ENCODE measurements around the gene F10. TPM values are rescaled to one million over a fixed set of nuclear protein-coding genes. Genes with fewer than 3 reads are reported as not detected.

Gene F10
- total RNA-seq, 1 experiment from 2014 or later: not detected

GRCh38 chr13:113145496-113145895 is 22.9 kb downstream of the F10 start:
- CTCF ChIA-PET: no interaction called here
- DNase-seq (ENCODE audit: unreplicated experiment): no peak
- no peak for TF ChIP-seq CTCF (IDR thresholded peaks at IDR 0.05; ENCODE audit: unreplicated experiment)
- peaks cover 5% of the 10 kb centered on the region for H3K36me3 Mint-ChIP-seq (ENCODE audit: insufficient read depth, unreplicated experiment)
- H3K9me3 Mint-ChIP-seq (ENCODE audit: unreplicated experiment): no peaks in the 10 kb centered on the region
- intact Hi-C loops (cut with micrococcal nuclease): no loop called here
- peaks cover 26% of the 10 kb centered on the region for H3K27me3 Mint-ChIP-seq (ENCODE audit: insufficient read depth, unreplicated experiment)
- H3K4me1 Mint-ChIP-seq (ENCODE audit: insufficient read depth, unreplicated experiment): no peaks in the 10 kb centered on the region
- H3K4me3 Mint-ChIP-seq (ENCODE audit: unreplicated experiment): no peak overlapping the region
- POLR2A ChIA-PET: no interaction called here
- BruUV-seq (replicated peaks): no TSS peak
- no peak overlapping the region for H3K27ac Mint-ChIP-seq (ENCODE audit: low read depth, unreplicated experiment)

GRCh38 chr13:113145911-113146598 is 23.5 kb downstream of the F10 start:
- CTCF ChIA-PET: no interaction called here
- Mint-ChIP-seq H3K4me3 (ENCODE audit: unreplicated experiment) (no peak overlapping the region), H3K4me1 (ENCODE audit: insufficient read depth, unreplicated experiment) (no peaks in the 10 kb centered on the region), H3K27ac (ENCODE audit: low read depth, unreplicated experiment) (no peak overlapping the region), H3K27me3 (ENCODE audit: insufficient read depth, unreplicated experiment) (peaks cover 26% of the 10 kb centered on the region), H3K9me3 (ENCODE audit: unreplicated experiment) (no peaks in the 10 kb centered on the region), H3K36me3 (ENCODE audit: insufficient read depth, unreplicated experiment) (peaks cover 5% of the 10 kb centered on the region)
- intact Hi-C loops (cut with micrococcal nuclease): no loop called here
- TF ChIP-seq CTCF (IDR thresholded peaks at IDR 0.05; ENCODE audit: unreplicated experiment): no peak
- POLR2A ChIA-PET: no interaction called here
- BruUV-seq (replicated peaks): no TSS peak
- DNase-seq (ENCODE audit: unreplicated experiment): no peak

GRCh38 chr13:113146750-113147149 is 24.2 kb downstream of the F10 start:
- H3K27me3 Mint-ChIP-seq (ENCODE audit: insufficient read depth, unreplicated experiment): peaks cover 26% of the 10 kb centered on the region
- H3K27ac Mint-ChIP-seq (ENCODE audit: low read depth, unreplicated experiment): no peak overlapping the region
- no peaks in the 10 kb centered on the region for H3K9me3 Mint-ChIP-seq (ENCODE audit: unreplicated experiment)
- BruUV-seq (replicated peaks): no TSS peak
- intact Hi-C loops (cut with micrococcal nuclease): no loop called here
- CTCF ChIA-PET: no interaction called here
- H3K4me3 Mint-ChIP-seq (ENCODE audit: unreplicated experiment): no peak overlapping the region
- POLR2A ChIA-PET: interaction anchor here (1.3 kb wide), 1 partner anchor 12 kb away, joined by 3 read pairs; no protein-coding TSS in a partner anchor
- H3K4me1 Mint-ChIP-seq (ENCODE audit: insufficient read depth, unreplicated experiment): no peaks in the 10 kb centered on the region
- TF ChIP-seq CTCF (IDR thresholded peaks at IDR 0.05; ENCODE audit: unreplicated experiment): no peak
- DNase-seq (ENCODE audit: unreplicated experiment): no peak
- H3K36me3 Mint-ChIP-seq (ENCODE audit: insufficient read depth, unreplicated experiment): peaks cover 5% of the 10 kb centered on the region

GRCh38 chr13:113147206-113147605 is 24.6 kb downstream of the F10 start:
- no peak for TF ChIP-seq CTCF (IDR thresholded peaks at IDR 0.05; ENCODE audit: unreplicated experiment)
- Mint-ChIP-seq H3K4me3 (ENCODE audit: unreplicated experiment) (no peak overlapping the region), H3K27me3 (ENCODE audit: insufficient read depth, unreplicated experiment) (peaks cover 26% of the 10 kb centered on the region), H3K36me3 (ENCODE audit: insufficient read depth, unreplicated experiment) (peaks cover 5% of the 10 kb centered on the region), H3K27ac (ENCODE audit: low read depth, unreplicated experiment) (no peak overlapping the region), H3K4me1 (ENCODE audit: insufficient read depth, unreplicated experiment) (peaks cover 1% of the 10 kb centered on the region), H3K9me3 (ENCODE audit: unreplicated experiment) (no peaks in the 10 kb centered on the region)
- intact Hi-C loops (cut with micrococcal nuclease): no loop called here
- BruUV-seq (replicated peaks): no TSS peak
- DNase-seq (ENCODE audit: unreplicated experiment): no peak
- ChIA-PET CTCF (interaction anchor here (1.5 kb wide), 1 partner anchor 117 kb away, joined by 3 read pairs; no protein-coding TSS in a partner anchor), POLR2A (interaction anchor here (1.3 kb wide), 1 partner anchor 13 kb away, joined by 3 read pairs; no protein-coding TSS in a partner anchor)
